Ammon's horn (tissue), 1 donor: ENCODE data around the gene HECW1.

Experiments
- DNase-seq: peaks from one replicate; pipeline ENCODE4 v3.0.0-alpha.2; 2016; ENCODE audit warnings: low spot score

The HECW1 gene

DNA sequence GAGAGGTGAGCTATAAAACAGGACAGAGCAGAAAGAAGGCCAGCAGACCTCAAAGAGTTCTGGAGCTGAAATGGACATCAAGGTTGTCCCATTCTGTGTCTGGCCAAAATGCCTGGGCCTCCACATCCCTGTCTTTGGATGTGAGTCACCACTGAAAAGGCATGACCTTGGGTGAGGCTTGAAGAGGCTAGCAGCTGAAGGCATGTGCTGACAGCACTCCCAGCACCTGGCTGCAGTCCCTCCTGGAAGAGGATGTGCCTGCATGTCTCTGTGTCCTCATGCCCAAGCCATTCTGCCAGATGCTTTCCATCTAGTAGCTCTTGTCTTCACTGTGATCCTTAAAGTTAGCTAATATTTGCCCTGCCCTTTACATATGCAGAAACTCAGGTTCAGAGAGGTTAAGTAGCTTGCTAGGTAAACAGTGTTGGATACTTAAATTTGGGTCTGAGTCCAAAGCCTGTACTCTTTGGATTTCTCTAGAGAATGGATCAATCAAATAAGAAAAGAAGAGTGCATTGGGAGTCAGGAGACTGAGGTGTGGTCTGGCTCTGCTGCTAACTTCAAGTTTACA, 35.8 kb downstream of the HECW1 start:
- no peak for DNase-seq

- no peak for DNase-seq
These were observed 38.6 kb downstream of the HECW1 start for GRCh38 chr7:43151076-43151475.

- DNase-seq: no peak
These were observed 40.2 kb downstream of the HECW1 start for GRCh38 chr7:43152696-43153095.

- no peak for DNase-seq
These were observed 43.2 kb downstream of the HECW1 start for GRCh38 chr7:43155636-43156035.

DNA sequence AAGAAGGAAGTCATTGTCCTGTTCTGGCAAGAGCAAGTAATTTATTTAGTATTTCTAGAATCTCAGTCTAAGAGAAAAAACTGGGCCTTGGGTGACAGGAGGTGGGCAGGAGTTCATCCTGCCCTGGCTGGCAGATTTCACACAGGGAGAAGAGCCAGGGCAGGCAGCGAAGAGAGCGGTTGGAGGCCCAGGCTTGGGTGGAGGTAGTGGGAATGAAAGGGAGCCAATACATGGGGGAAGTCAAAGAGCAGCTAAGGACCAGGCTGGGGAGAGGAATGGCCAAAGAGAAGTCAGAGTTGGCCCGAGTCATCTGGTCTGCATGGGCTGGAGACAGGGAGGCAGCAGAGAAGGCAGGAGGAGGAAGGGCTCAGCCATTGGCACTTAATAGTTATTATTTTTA, 51.4 kb downstream of the HECW1 start:
- no peak for DNase-seq

DNA sequence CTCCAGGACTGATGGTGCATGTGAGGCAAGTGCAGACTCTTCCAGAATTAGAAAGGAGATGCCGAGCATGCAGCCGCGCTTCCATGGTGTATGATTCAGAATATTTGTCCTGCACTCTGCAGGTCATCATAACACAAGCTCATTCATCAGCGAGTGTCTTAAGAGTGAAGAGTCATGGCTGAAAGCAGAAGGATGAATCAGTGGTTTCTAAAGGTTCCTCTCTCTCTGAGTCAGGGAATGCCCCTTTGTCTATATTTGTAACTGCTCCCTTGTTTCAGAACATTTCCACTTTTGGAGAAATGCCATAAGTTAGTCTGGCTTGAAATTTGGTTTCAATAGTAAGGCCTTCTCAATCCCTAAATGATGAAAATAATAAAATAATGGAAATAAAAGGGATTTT, 52.3 kb downstream of the HECW1 start:
- peak; percentile 42 for DNase-seq

GRCh38 chr7:43166686-43167085, 54.2 kb downstream of the HECW1 start:
- no peak for DNase-seq

GRCh38 chr7:43169076-43169475, 56.6 kb downstream of the HECW1 start:
- no peak for DNase-seq

GRCh38 chr7:43170571-43170970, 58.1 kb downstream of the HECW1 start:
- DNase-seq: no peak

DNA sequence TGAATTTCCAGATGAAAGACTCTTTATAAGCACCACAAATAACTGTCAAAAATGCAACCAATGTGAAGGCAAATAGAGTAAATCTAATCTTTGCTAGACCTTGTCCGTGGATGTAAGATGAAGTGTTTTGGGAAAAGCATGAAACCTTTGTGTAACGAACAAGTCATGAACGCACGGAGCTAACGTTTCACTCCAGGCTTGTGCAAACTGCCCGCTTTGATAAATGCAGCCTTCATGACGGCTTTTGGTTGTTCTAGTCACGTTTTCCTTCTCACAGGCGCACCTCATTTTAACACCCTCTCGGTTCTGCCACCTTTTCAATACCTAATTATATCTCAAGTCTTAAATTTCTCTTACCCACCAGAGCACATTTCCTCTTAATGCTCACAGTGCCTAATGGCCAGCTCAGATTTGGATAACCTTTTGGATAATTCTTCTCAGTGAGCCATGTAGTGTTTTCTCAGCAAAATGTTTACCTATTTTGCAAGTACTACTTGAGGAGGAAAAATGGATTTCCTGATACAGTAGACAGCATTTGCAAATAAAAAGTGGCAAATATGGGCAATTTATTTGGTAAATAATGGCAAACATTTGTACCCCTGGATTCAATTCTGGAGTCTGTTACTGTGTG, 63.2 kb downstream of the HECW1 start:
- DNase-seq: no peak

- DNase-seq: no peak
These were observed 66.9 kb downstream of the HECW1 start for GRCh38 chr7:43179393-43179792.

GRCh38 chr7:43192806-43193460, 80.5 kb downstream of the HECW1 start:
- no peak for DNase-seq

DNA sequence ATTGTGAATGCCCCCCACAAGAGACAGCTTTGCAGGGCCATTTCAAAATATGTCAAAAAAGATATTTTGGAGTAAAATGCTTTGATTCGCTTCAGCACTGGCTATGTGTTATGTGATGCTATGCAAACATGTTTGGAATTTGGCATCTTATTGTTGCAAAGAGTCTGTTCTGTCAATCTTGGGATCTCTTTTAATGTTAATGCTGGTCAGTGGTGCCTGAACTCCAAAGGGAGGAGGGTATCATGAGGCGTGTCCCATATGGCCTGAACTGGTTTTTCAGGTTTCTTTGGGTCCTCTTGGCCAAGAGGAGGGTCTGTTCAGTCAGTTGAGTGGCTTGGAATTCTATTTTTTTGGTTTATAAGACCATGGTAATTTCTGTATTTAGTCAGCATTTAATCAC, 81.4 kb downstream of the HECW1 start:
- no peak for DNase-seq

GRCh38 chr7:43195256-43195655, 82.8 kb downstream of the HECW1 start:
- DNase-seq: no peak

GRCh38 chr7:43195768-43196167, 83.3 kb downstream of the HECW1 start:
- DNase-seq: no peak

DNA sequence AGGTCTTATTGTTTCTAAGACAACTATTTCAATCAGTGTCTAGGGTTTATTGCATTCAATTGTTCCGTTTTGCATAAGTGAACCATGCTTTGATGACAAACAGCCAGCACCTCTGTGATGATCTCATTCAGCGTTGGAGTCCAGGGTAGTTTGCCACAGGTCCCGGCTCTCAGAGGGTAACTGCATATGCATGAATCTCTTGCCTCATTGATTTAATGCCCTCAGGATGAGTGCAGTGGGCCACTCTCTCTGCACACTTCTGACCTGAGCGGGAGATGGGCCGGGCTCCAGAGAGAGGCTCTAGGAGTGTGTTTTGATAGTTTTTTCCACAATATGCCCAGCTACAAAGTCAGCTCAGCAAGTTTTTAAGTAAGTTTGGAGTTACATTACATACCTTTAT, 83.9 kb downstream of the HECW1 start:
- DNase-seq: no peak

DNA sequence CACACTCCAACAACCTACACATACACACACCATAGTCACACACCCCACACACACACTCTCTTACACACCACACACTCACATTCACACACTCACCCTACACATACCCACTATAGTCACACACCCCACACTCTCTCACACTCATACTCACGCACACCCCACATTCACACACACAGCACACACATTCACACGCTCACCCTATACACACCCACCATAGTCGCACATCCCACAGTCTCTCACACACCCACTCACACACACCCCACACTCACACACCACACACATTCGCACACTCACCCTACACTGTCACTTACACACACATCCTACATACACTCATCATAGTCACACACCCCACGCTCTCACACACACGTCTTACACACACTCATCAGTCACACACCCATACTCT, 85.6 kb downstream of the HECW1 start:
- no peak for DNase-seq

DNA sequence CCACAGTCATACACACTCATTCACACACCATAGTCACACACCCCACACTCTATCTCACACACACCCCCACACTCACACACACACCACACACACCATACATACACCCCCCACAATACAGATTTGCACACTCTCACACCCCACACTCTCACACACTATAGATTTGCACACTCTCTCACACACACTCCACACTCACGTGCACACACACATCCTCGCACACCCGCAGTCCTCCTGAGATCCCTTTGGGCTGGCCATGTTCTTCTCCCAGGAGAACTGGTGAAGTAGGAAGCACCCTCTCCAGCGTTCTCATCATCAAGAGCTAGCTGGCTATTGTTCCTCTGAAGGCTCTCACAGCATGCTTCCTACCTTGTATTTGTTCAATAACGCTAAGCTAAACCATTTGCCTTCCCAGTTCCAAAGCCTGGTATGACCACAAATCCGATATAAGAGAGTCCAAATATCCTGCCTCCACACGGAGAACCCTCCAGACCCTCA, 86.2 kb downstream of the HECW1 start:
- DNase-seq: no peak

DNA sequence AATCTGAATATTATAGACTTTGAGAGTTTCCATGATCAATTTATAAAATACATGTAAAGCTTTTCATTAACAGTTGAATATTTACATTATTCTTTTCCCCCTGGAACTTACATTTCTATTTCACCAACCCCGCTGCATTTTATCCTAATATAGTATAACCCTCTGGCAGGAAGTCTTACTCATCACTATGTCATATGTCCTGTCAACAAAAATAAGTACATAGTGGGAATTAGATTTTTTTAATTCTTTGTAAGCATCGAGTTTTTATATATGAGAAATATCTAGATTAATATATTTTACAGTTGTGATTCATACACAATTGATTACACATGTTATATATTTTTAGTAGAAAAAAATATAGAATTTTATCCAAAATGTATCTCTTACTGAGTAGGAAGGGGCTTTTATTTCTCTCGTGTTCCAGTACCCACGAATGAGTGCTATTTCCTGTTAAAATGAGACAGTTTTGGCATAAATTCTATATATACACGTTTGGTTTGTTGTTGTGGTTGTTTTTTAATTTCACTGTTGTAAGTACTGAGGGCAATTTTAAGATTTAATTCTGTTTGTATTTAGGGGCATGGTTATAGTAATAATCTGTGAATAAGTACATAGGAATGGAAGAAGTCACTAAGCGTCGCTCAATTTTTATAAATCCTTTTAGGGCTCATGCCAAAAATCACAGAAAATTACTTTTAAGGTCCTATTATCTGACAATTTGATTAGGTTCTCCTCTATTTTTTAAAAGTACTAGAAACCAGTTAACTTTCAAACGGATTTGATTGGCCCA, 87.1 kb downstream of the HECW1 start:
- DNase-seq: no peak

GRCh38 chr7:43201912-43202311, 89.5 kb downstream of the HECW1 start:
- DNase-seq: no peak

DNA sequence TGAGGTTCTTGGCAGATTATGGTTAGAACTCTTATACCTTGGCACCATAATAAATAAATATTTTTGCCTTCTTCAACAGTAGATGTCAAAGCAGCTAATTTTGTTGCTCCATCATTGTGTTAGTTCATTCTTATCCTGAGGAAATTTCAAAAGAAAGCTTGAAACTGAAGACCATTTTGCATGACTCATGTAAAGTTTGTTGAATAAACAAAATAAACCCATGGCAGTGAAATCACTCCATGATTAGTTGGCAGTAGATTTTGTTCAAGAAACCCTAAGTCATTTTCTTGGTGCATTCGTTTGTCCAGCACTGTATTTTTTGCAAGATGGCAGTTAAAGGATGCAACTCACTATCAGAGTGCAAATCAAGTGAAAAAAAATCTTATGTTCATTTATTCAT, 91.6 kb downstream of the HECW1 start:
- no peak for DNase-seq

DNA sequence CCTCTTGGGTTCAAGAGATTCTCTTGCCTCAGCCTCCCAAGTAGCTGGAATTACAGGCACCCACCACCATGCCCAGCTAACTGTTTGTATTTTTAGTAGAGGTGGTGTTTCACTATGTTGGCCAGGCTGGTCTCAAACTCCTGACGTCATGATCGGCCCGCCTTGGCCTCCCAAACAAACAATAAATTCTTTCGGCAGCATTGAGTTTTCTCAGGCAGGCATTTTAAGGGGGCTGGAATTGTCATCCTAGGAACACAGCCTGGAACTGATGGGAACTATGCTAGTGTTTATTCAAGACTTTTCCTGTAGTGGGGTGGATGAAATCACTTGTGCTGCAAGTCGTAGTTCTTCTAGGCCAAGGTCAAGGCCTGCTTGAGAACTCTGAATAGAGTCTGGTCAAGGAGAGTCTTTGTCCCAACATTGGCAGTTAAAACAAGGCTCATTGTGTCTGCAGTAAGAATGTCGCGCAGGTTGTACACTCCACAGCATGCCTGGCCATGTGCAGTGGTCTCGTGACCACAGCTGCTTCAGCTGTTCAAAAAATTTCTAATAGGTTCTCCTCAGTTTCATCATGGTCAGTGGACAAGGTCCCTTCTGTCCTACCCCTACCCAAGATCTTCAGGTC, 92.8 kb downstream of the HECW1 start:
- no peak for DNase-seq
